Heart right ventricle (tissue), 16 donors: ENCODE data around the gene TOE1. TPM values are rescaled to one million over a fixed set of nuclear protein-coding genes. Genes with fewer than 3 reads are reported as not detected.

Source experiments
- ATAC-seq, 8 donors: fragments of 200-7000 bp; cut with Tn5 transposase; one replicate each; pipeline ENCODE4 v1.9.1; 2020; ENCODE audit warnings: mild to moderate bottlenecking in 8 of 8, moderate library complexity in 8 of 8, moderate number of reproducible peaks in 1 of 8
- DNase-seq, 2 donors: peaks; one replicate each; pipeline ENCODE4 v3.0.0-alpha.2; 2020
- H3K27ac ChIP-seq, 10 donors: fragments of 200-600 bp; sonication (generic) in 2 of 10; one replicate each; pipeline versions ENCODE4 v1.5.0 to v1.8.0; 2020 to 2022; ENCODE audit warnings: mild to moderate bottlenecking in 3 of 10
- H3K27me3 ChIP-seq, 7 donors: fragments of 200-600 bp; one replicate each; pipeline ENCODE4 v1.8.0; 2021 to 2022; ENCODE audit warnings: mild to moderate bottlenecking in 2 of 7
- H3K36me3 ChIP-seq, 9 donors: fragments of 200-600 bp; sonication (generic) in 1 of 9; one replicate each; pipeline versions ENCODE4 v1.5.0 to v1.8.0; 2020 to 2022; ENCODE audit warnings: mild to moderate bottlenecking in 2 of 9
- H3K4me1 ChIP-seq, 9 donors: fragments of 200-600 bp; sonication (generic) in 1 of 9; one replicate each; pipeline versions ENCODE4 v1.5.0 to v1.8.0; 2020 to 2022; ENCODE audit warnings: mild to moderate bottlenecking in 4 of 9
- H3K4me3 ChIP-seq, 10 donors: fragments of 200-600 bp; sonication (generic) in 2 of 10; one replicate each; pipeline versions ENCODE4 v1.5.0 to v1.8.0; 2020 to 2022; ENCODE audit warnings: mild to moderate bottlenecking in 7 of 10, moderate library complexity in 2 of 10
- H3K9me3 ChIP-seq, 11 donors: fragments of 200-600 bp in 10 of 11; sonication (generic) in 2 of 11; one replicate each; pipeline versions ENCODE4 v1.5.0 to v1.8.0; 2013 to 2022; ENCODE audit warnings: mild to moderate bottlenecking in 2 of 11, control low read depth in 1 of 11, moderate library complexity in 1 of 11
- CTCF ChIP-seq, 9 donors: fragments of 200-600 bp; sonication (generic) in 2 of 9; IDR thresholded peaks; one replicate each; pipeline versions ENCODE4 v1.5.0 to v1.8.0; 2021 to 2022; ENCODE audit warnings: antibody characterized with exemption in 9 of 9, mild to moderate bottlenecking in 5 of 9, moderate library complexity in 1 of 9
- WGBS, 2 donors: extraction: QIAGEN DNeasy Blood & Tissue Kit; methylation state at CpG; one replicate each; pipeline ENCODE4 v1.1.7; 2013; ENCODE audit warnings: inconsistent platforms in 1 of 2; 5-methylcytosine and 5-hydroxymethylcytosine counted together
- intact Hi-C, 10 donors: fragments of 100-400 bp; cut with DNase I; formaldehyde crosslinking; loops; one replicate each; pipeline versions ENCODE4 v1.11.1 to v1.14.2; 2022
- polyA plus RNA-seq, 2 donors: library from polyadenylated mRNA; stranded (reverse); fragments of 200-250 nt; gene quantifications; one replicate each; pipeline ENCODE4 v1.2.3, GENCODE V29; 2013
- total RNA-seq, 10 donors: library from RNA; stranded (reverse); fragmentation: NEBNext Ultra II Directional in 3 of 10; extraction: Animal tissue kit (Norgen Biotek cat#: 25700) in 3 of 10; gene quantifications; one replicate each; pipeline versions ENCODE4 v1.2.1 to v1.2.4, GENCODE V29; 2021 to 2023
- donor health status: Arrhythmogenic right ventricular cardiomyopathy.
- donor health status: ischemic (EF 13 %, LVEDD 7.1; RV severe dilation, severe dysfunction).
- donor health status: healthy with polysubstance abuse.
- donor health status: DM: no; HTN: yes; CAD: no.
- donor health status: DM: no; HTN: no; CAD: no.
- donor health status: ischemic (EF 25% LVEDD 6.9; RV normal size, moderate dysfunction).
- donor health status: ischemic (EF 25% LVEDD 5.7; RV mildly dilated, moderate dysfunction).
- donor health status: healthy.
- donor health status: DM: yes; HTN: yes; CAD: no.
- donor health status: Ischemic cardiomyopathy.
- donor health status: ischemic (EF 35%, LVEDD 5.7; RV mildly dilated, moderate dysfunction).
- donor health status: nonischemic (EF 11% LVEDD 7.7; RV severe dilation, severe dysfunction).
- donor health status: DM: yes; HTN: yes; CAD: no.
- donor health status: PGD.
- donor health status: ischemic (EF 29% LVEDD 5.4; RV normal size, mild dysfunction).
- donor health status: nonischemic (EF 23%, LVEDD 6.1; RV moderate dilation, normal function).

Gene TOE1
- total and polyA plus RNA-seq, 12 donors: 2.7 to 6.6 (median 4.1) TPM

- ATAC-seq (no peak), DNase-seq (no peak)
- no peak overlapping the region for H3K4me3 ChIP-seq
- H3K27me3 ChIP-seq: no peaks in the 10 kb centered on the region
- peaks cover 0 to 18% (median 0%) of the 10 kb centered on the region in 9 donors for H3K4me1 ChIP-seq
- H3K36me3 ChIP-seq: no peaks in the 10 kb centered on the region
- H3K27ac ChIP-seq: no peak overlapping the region
- no peaks in the 10 kb centered on the region for H3K9me3 ChIP-seq
- TF ChIP-seq CTCF (IDR thresholded peaks at IDR 0.05): no peak
- intact Hi-C loops: no loop called here
Observed at GRCh38 chr1:45378184-45378583, 38.2 kb downstream of the TOE1 start.

GRCh38 chr1:45379524-45379923, 39.6 kb downstream of the TOE1 start:
- Histone ChIP-seq H3K27ac (no peak overlapping the region), H3K36me3 (no peaks in the 10 kb centered on the region), H3K9me3 (no peaks in the 10 kb centered on the region), H3K4me3 (no peak overlapping the region), H3K4me1 (peaks cover 0 to 12% (median 0%) of the 10 kb centered on the region in 9 donors), H3K27me3 (no peaks in the 10 kb centered on the region)
- DNase-seq (no peak), ATAC-seq (no peak)
- intact Hi-C loops: no loop called here
- 94 to 97% methylated on average over 6 of the region's 6 CpGs for WGBS, 2 donors
- TF ChIP-seq CTCF (IDR thresholded peaks at IDR 0.05): no peak

DNA sequence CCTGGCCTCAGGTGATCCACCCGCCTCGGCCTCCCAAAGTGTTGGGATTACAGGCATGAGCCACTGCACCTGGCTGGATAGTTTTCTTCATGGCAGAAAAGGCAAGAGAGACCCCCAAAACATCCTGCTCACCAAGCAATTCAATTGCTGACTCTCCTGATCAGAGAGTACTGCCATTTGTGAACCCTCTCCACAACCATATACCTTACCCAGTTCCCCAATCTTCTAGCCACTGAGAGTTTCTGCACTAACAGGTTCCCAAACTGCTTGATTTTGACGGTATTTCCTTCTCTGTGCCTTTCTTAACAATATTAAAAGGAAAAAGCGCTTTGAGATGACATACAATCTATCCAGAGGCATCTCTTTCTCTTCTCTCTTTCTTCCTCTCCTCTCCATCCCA, 40.2 kb downstream of the TOE1 start:
- WGBS, 2 donors: 91 to 92% methylated on average over 4 of the region's 4 CpGs
- intact Hi-C loops: loop anchor here in 1 of 10 donors (10.0 kb wide), 1 partner anchor 95 kb away; no protein-coding TSS in a partner anchor
- Histone ChIP-seq H3K36me3 (no peaks in the 10 kb centered on the region), H3K9me3 (no peaks in the 10 kb centered on the region), H3K27ac (no peak overlapping the region), H3K27me3 (no peaks in the 10 kb centered on the region), H3K4me1 (peaks cover 0 to 12% (median 0%) of the 10 kb centered on the region in 9 donors), H3K4me3 (no peak overlapping the region)
- no peak for TF ChIP-seq CTCF (IDR thresholded peaks at IDR 0.05)
- ATAC-seq (no peak), DNase-seq (no peak)

DNA sequence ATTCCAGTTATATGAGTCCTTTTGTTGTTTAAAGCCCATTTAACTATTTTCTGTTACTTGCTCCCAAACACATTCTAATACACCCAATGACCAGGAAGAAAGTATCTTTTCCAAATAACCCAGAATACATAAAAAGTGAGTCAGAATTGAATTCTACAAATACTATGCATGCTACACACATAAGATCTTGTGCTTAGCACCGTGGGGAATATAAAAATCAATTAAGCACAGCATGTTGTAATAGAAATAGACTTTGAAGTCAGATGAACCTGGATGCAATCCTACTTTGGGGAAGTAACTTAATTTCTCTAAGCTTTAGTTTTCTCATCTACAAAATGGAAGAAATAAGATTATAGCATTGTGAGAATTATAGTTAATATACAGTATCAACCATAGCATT, 40.8 kb downstream of the TOE1 start:
- DNase-seq: no peak
- no peak for TF ChIP-seq CTCF (IDR thresholded peaks at IDR 0.05)
- Histone ChIP-seq H3K4me3 (no peak overlapping the region), H3K4me1 (peaks cover 0 to 8% (median 0%) of the 10 kb centered on the region in 9 donors), H3K9me3 (no peaks in the 10 kb centered on the region), H3K27ac (no peak overlapping the region), H3K36me3 (no peaks in the 10 kb centered on the region), H3K27me3 (no peaks in the 10 kb centered on the region)
- 83 to 93% methylated on average over 1 of the region's 1 CpG for WGBS, 2 donors
- no peak for ATAC-seq
- intact Hi-C loops: loop anchor here in 1 of 10 donors (10.0 kb wide), 1 partner anchor 94 kb away; no protein-coding TSS in a partner anchor
